ENCODE data around the gene EPHA3. TPM values are rescaled to one million over a fixed set of nuclear protein-coding genes. Genes with fewer than 3 reads are reported as not detected.

The EPHA3 gene
- total and polyA plus RNA-seq, 4 donors: 0.44 to 2.7 (median 1.2) TPM

- TF ChIP-seq MAX (IDR thresholded peaks at IDR 0.05) (no peak), EGR1 (IDR thresholded peaks at IDR 0.05; ENCODE audit: low read depth in 2 of 2) (no peak), FOXA1 (IDR thresholded peaks at IDR 0.05) (no peak), HNF4G (IDR thresholded peaks at IDR 0.05) (no peak), TAF1 (conservative IDR thresholded peaks at IDR 0.05) (no peak)
Observed at GRCh38 chr3:89287902-89288508, 180.6 kb downstream of the EPHA3 start (continued).

- Histone ChIP-seq H3K4me1 (ENCODE audit: control insufficient read depth in 4 of 4, insufficient read depth in 4 of 4, low read length in 3 of 4) (no peaks in the 10 kb centered on the region), H3K9me3 (ENCODE audit: control insufficient read depth in 4 of 4, low read length in 3 of 4) (peaks cover 0 to 4% (median 0%) of the 10 kb centered on the region in 4 donors), H3K36me3 (ENCODE audit: control insufficient read depth in 4 of 4, insufficient read depth in 3 of 4, low read depth in 1 of 4, low read length in 3 of 4) (no peaks in the 10 kb centered on the region), H3K27ac (ENCODE audit: low read depth in 1 of 2, low read length in 2 of 2) (no peak overlapping the region), H3K9ac (ENCODE audit: low read depth in 1 of 2, low read length in 2 of 2) (no peak overlapping the region), H3K27me3 (ENCODE audit: control insufficient read depth in 4 of 4, insufficient read depth in 4 of 4, low read length in 3 of 4) (peaks cover 0 to 2% (median 0%) of the 10 kb centered on the region in 4 donors), H3K4me3 (ENCODE audit: low read depth in 1 of 3, low read length in 3 of 3) (no peak overlapping the region)
- 76% methylated on average over 5 of the region's 5 CpGs for WGBS
- TF ChIP-seq TAF1 (conservative IDR thresholded peaks at IDR 0.05) (no peak), HNF4G (IDR thresholded peaks at IDR 0.05) (no peak), HNF4A (conservative IDR thresholded peaks at IDR 0.05) (no peak), JUND (IDR thresholded peaks at IDR 0.05) (no peak), YY1 (IDR thresholded peaks at IDR 0.05) (no peak)
- no peak for DNase-seq (ENCODE audit: low spot score)
Observed at GRCh38 chr3:89289574-89290190, 182.3 kb downstream of the EPHA3 start.

- TF ChIP-seq HNF4G (IDR thresholded peaks at IDR 0.05): no peak
Observed at GRCh38 chr3:89297199-89297598, 189.8 kb downstream of the EPHA3 start.

GRCh38 chr3:89300526-89300925 lies 193.1 kb downstream of the EPHA3 start:
- DNase-seq (ENCODE audit: low spot score): no peak
- Histone ChIP-seq H3K9ac (ENCODE audit: low read depth in 1 of 2, low read length in 2 of 2) (no peak overlapping the region), H3K36me3 (ENCODE audit: control insufficient read depth in 4 of 4, insufficient read depth in 3 of 4, low read depth in 1 of 4, low read length in 3 of 4) (no peaks in the 10 kb centered on the region), H3K27ac (ENCODE audit: low read depth in 1 of 2, low read length in 2 of 2) (no peak overlapping the region), H3K4me3 (ENCODE audit: low read depth in 1 of 3, low read length in 3 of 3) (no peak overlapping the region), H3K4me1 (ENCODE audit: control insufficient read depth in 4 of 4, insufficient read depth in 4 of 4, low read length in 3 of 4) (no peaks in the 10 kb centered on the region), H3K27me3 (ENCODE audit: control insufficient read depth in 4 of 4, insufficient read depth in 4 of 4, low read length in 3 of 4) (no peaks in the 10 kb centered on the region), H3K9me3 (ENCODE audit: control insufficient read depth in 4 of 4, low read length in 3 of 4) (no peaks in the 10 kb centered on the region)
- 49% methylated on average over 2 of the region's 2 CpGs for whole genome bisulfite sequencing
- TF ChIP-seq JUND (IDR thresholded peaks at IDR 0.05): no peak
- TF ChIP-seq CTCF (IDR thresholded peaks at IDR 0.05; ENCODE audit: low read depth, low read length, missing input control): no peak
- TF ChIP-seq RAD21 (IDR thresholded peaks at IDR 0.05): no peak
- TF ChIP-seq SP1 (IDR thresholded peaks at IDR 0.05): no peak
- TF ChIP-seq TAF1 (conservative IDR thresholded peaks at IDR 0.05): no peak
- TF ChIP-seq ZBTB33 (IDR thresholded peaks at IDR 0.05): no peak
- no peak for TF ChIP-seq EGR1 (IDR thresholded peaks at IDR 0.05; ENCODE audit: low read depth in 2 of 2)
- TF ChIP-seq YY1 (IDR thresholded peaks at IDR 0.05): no peak
- no peak for TF ChIP-seq HNF4A (conservative IDR thresholded peaks at IDR 0.05)
- no peak for TF ChIP-seq FOXA1 (IDR thresholded peaks at IDR 0.05)
- no peak for TF ChIP-seq HNF4G (IDR thresholded peaks at IDR 0.05)
- TF ChIP-seq FOXA2 (IDR thresholded peaks at IDR 0.05): no peak
- no peak for TF ChIP-seq GABPA (IDR thresholded peaks at IDR 0.05 in 1 of 2, conservative IDR thresholded peaks at IDR 0.05 in 1 of 2)
- no peak for TF ChIP-seq ATF3 (IDR thresholded peaks at IDR 0.05)

More at GRCh38 chr3:89297199-89297598, 189.8 kb downstream of the EPHA3 start:
- Histone ChIP-seq H3K27ac (ENCODE audit: low read depth in 1 of 2, low read length in 2 of 2) (no peak overlapping the region), H3K9me3 (ENCODE audit: control insufficient read depth in 4 of 4, low read length in 3 of 4) (no peaks in the 10 kb centered on the region), H3K4me3 (ENCODE audit: low read depth in 1 of 3, low read length in 3 of 3) (no peak overlapping the region), H3K9ac (ENCODE audit: low read depth in 1 of 2, low read length in 2 of 2) (no peak overlapping the region), H3K36me3 (ENCODE audit: control insufficient read depth in 4 of 4, insufficient read depth in 3 of 4, low read depth in 1 of 4, low read length in 3 of 4) (no peaks in the 10 kb centered on the region), H3K27me3 (ENCODE audit: control insufficient read depth in 4 of 4, insufficient read depth in 4 of 4, low read length in 3 of 4) (no peaks in the 10 kb centered on the region), H3K4me1 (ENCODE audit: control insufficient read depth in 4 of 4, insufficient read depth in 4 of 4, low read length in 3 of 4) (no peaks in the 10 kb centered on the region)
- 45% methylated on average over 1 of the region's 1 CpG for WGBS
- DNase-seq (ENCODE audit: low spot score): no peak

All from liver (tissue), 9 donors.